ENCODE measurements around the gene EHD2. TPM values are rescaled to one million over a fixed set of nuclear protein-coding genes. Genes with fewer than 3 reads are reported as not detected.
"Not testable (repeated sequence)": the region's sequence is repeated elsewhere in the genome, so short reads cannot be mapped to it uniquely, and the experiment has no call there.

EHD2 gene
- total RNA-seq: 100 to 1,000 TPM in 5 of 7 donors, 10 to 100 TPM in 2; 28.0 to 162 (median 129) TPM
- 10 to 100 TPM; 62.4 to 86.0 TPM for polyA plus RNA-seq
- long read RNA-seq, donor 1, partial matches to known transcripts: 7 of 45 reads
- long read RNA-seq, donor 1, other reads (novel, unspliced or antisense): 38 of 45 reads
- long read RNA-seq, donor 2, transcript EHD2-201 (6 exons, 3,585 nt): major isoform, 16 of 17 reads
- long read RNA-seq, donor 2, partial matches to known transcripts: 0 of 17 reads
- long read RNA-seq, donor 2, other reads (novel, unspliced or antisense): 0 of 17 reads
- long read RNA-seq, donor 3, transcript EHD2-201 (6 exons, 3,585 nt): major isoform, 27 of 182 reads
- long read RNA-seq, donor 3, partial matches to known transcripts: 145 of 182 reads
- long read RNA-seq, donor 3, other reads (novel, unspliced or antisense): 9 of 182 reads

- intact Hi-C loops (cut with DNase I): loop anchor here (1.0 to 10.0 kb wide), 4 partner anchors 30 to 74 kb away; partner anchors contain the start of gene NOP53 (in 1 of the 4)
Measured at GRCh38 chr19:47713046-47714021, at the start of gene EHD2. EHD2 (plus strand) TSS chr19:47713422; CDS start chr19:47716613, 3,191 bp downstream.

GRCh38 chr19:47663435-47663910 is 49.7 kb upstream of the EHD2 start:
- TF ChIP-seq EP300 (IDR thresholded peaks at IDR 0.05) (no peak), POLR2A (IDR thresholded peaks at IDR 0.05) (no peak), CTCF (IDR thresholded peaks at IDR 0.05) (no peak)
- intact Hi-C loops (cut with DNase I): loop anchor here in 1 of 4 donors (10.0 kb wide), 1 partner anchor 59 kb away; the partner anchor contains the start of gene BICRA
- H3K27me3 ChIP-seq: no peaks in the 10 kb centered on the region
- H3K4me3 ChIP-seq: no peak overlapping the region
- H3K36me3 ChIP-seq: no peaks in the 10 kb centered on the region
- H3K9me3 ChIP-seq: no peaks in the 10 kb centered on the region
- H3K27ac ChIP-seq: peak overlapping the region in 1 of 2 donors; percentile 28
- no peak for DNase-seq
- H3K4me1 ChIP-seq (ENCODE audit: insufficient read depth): peaks cover 12% of the 10 kb centered on the region
- 29 to 61% (median 36%) methylated on average over 3 of the region's 3 CpGs for WGBS, 3 donors

More at GRCh38 chr19:47713046-47714021, at the start of gene EHD2:
- Histone ChIP-seq H3K4me1 (ENCODE audit: insufficient read depth) (peaks cover 25% of the 10 kb centered on the region), H3K36me3 (no peaks in the 10 kb centered on the region), H3K4me3 (peak within 1 kb of the TSS; percentile 92), H3K9me3 (no peaks in the 10 kb centered on the region), H3K27ac (peak within 1 kb of the TSS; percentile 73 to 88), H3K27me3 (no peaks in the 10 kb centered on the region)
- TF ChIP-seq EP300 (IDR thresholded peaks at IDR 0.05): no peak
- peak; percentile 98 to 99 (median 98) for TF ChIP-seq CTCF (IDR thresholded peaks at IDR 0.05)
- peak; percentile 78 for TF ChIP-seq POLR2A (IDR thresholded peaks at IDR 0.05)
- DNase-seq: peak; percentile 85 to 91 (median 90)
- 1 to 3% (median 3%) methylated on average over 43 to 51 of the region's 52 CpGs for WGBS, 3 donors

- H3K36me3 ChIP-seq: no peaks in the 10 kb centered on the region
- H3K27me3 ChIP-seq: no peaks in the 10 kb centered on the region
- TF ChIP-seq POLR2A (IDR thresholded peaks at IDR 0.05) (no peak), EP300 (IDR thresholded peaks at IDR 0.05) (peak; percentile 85)
- peak overlapping the region; percentile 74 to 93 for H3K27ac ChIP-seq
- intact Hi-C loops (cut with DNase I): loop anchor here in 1 of 4 donors (10.0 kb wide), 1 partner anchor 59 kb away; the partner anchor contains the start of gene BICRA
- H3K9me3 ChIP-seq: no peaks in the 10 kb centered on the region
- 45 to 49% (median 45%) methylated on average over 24 of the region's 24 CpGs for WGBS, 3 donors
- peaks cover 12% of the 10 kb centered on the region for H3K4me1 ChIP-seq (ENCODE audit: insufficient read depth)
- H3K4me3 ChIP-seq: no peak overlapping the region
- peak; percentile 61 to 88 (median 73) for DNase-seq
Measured at GRCh38 chr19:47663911-47664771, 49.1 kb upstream of the EHD2 start.

- not testable (repeated sequence) for H3K27me3 ChIP-seq; DNase-seq; H3K4me1 ChIP-seq (ENCODE audit: insufficient read depth); H3K36me3 ChIP-seq; H3K4me3 ChIP-seq; H3K27ac ChIP-seq; H3K9me3 ChIP-seq
- intact Hi-C loops (cut with DNase I): loop anchor here in 1 of 4 donors (10.0 kb wide), 1 partner anchor 64 kb away; the partner anchor contains the start of gene BICRA
- WGBS, 3 donors: 89 to 92% (median 91%) methylated on average over 13 of the region's 13 CpGs
Measured at GRCh38 chr19:47668556-47668955, 44.7 kb upstream of the EHD2 start.

All from ovary (tissue), 10 donors.